HG02943 (cell line): ENCODE data around the gene ARHGAP20.

Experiments used
- ATAC-seq: cut with Tn5 transposase; IDR thresholded peaks from one replicate; pipeline ENCODE4 v1.9.1; 2021; ENCODE audit warnings: mild to moderate bottlenecking, low read depth, moderate library complexity; ENCODE audit not compliant: unreplicated experiment

The ARHGAP20 gene

DNA sequence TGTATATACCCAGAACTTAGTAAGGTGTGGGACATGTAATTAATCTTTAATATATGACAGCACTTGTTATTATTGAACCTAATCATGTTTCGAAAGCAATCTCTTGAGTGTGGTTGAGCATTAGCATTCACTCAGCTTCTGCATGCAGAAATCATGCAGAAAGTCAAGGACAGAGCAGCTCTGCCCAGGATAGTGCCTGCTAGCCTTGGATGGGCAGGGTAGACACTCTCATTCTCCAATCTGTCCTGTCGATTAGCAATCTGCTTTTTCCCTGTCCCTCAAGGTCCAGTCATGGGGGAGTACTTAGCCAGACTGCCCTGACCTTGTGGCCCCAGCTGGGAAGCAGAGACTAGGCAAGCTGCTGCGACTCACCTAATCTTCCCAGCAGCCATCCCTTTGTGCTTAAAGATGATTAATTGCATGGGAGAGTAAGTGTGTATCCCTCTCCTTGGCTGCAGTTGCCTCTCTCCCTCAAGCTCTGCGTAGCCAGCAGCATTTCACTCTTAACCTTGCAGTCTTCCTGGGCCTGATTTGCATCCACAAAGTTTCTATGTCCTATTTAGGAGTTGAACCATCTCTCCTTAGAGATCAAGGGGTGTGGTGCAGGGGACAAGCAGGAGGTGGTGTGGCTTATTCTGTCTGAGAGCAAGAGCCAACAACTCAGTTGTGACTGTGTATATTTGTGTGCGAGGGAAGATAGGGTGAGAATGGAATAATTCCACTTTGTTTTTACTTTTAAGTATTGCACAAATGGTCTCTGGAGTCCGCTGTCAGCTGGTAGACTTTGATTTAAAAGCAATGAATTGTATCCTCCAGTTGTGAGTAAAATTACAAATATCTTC lies 181.1 kb downstream of the ARHGAP20 start:
- no peak for ATAC-seq

DNA sequence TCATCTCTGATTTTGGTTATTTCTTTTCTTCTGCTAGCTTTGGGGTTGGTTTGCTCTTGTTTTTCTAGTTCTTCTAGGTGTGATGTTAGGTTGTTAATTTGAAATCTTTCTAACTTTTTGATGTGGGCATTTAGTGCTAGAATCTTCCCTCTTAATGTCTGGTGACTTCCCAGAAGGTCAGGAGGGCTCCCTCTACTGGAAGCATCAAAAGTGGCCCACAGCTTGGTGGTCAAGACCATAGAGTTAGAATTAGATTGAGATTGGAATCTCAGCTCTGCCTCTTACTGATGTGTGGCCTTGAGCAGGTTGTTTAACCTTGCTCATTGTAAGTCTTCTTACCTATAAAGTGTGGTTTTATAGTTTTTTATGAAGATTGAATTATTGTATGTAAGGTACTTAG lies 183.2 kb downstream of the ARHGAP20 start:
- no peak for ATAC-seq

DNA sequence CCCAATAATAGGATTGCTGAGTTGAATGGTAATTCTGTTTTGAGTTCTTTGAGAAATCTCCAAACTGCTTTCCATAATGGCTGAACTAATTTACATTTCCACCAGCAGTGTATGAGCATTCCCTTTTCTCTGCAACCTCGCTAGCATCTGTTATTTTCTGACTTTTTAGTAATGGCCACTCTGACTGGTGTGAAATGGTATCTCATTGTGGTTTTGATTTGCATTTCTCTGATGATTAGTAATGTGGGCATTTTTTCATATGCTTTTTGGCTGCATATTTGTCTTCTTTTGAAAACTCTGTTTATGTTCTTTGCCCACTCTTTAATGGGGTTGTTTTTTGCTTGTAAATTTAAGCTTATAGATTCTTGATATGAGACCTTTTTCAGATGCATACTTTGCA lies 185.1 kb downstream of the ARHGAP20 start:
- no peak for ATAC-seq
